ENCODE measurements around the gene MXRA8.

DNA sequence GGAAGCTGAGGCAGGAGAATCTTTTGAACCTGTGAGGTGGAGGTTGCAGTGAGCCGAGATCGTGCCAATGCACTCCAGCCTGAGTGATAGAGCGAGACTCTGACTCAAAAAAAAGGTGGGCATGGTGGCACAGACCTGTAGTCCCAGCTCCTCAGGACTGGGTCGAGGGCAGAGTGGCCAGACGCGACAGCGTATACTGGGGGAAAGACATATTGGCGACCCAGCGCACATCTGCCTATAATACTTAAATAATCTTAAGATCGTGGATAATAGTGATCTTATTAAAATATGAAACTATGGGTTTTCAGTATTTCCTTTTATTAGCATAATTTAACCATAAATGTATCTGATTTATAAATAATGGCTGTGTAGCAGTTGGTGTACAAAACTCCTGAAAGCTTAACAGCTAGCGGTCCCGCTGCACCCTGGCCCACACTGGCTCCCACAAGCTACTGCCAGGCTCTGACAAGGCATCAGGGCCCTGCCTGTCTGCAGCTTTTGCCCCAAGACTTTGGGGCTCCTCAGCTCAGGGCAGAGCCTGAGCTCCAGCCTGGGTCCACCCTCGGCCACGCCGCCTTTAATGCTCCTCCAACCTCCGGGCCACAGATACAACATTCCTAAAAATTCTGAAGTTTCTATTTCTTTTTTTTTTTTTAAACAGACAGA, 19.3 kb upstream of the MXRA8 start:
- no peak for TF ChIP-seq POLR2A (IDR thresholded peaks at IDR 0.05)
- TF ChIP-seq CTCF (IDR thresholded peaks at IDR 0.05): no peak
